Raji (cell line): Measurements from ENCODE around the gene LOC101059915.

ENCODE experiments used
- POLR2A ChIP-seq: IDR thresholded peaks from 2 replicates; pipeline ENCODE4 v1.6.1; 2011; ENCODE audit warnings: low read depth, low read length, control low read depth; ENCODE audit not compliant: insufficient read depth

Gene LOC101059915

GRCh38 chrX:71632923-71633657 lies 34.3 kb upstream of the LOC101059915 start:
- TF ChIP-seq POLR2A = no peak

- TF ChIP-seq POLR2A = no peak
These were observed 33.0 kb upstream of the LOC101059915 start for GRCh38 chrX:71634366-71634765.

DNA sequence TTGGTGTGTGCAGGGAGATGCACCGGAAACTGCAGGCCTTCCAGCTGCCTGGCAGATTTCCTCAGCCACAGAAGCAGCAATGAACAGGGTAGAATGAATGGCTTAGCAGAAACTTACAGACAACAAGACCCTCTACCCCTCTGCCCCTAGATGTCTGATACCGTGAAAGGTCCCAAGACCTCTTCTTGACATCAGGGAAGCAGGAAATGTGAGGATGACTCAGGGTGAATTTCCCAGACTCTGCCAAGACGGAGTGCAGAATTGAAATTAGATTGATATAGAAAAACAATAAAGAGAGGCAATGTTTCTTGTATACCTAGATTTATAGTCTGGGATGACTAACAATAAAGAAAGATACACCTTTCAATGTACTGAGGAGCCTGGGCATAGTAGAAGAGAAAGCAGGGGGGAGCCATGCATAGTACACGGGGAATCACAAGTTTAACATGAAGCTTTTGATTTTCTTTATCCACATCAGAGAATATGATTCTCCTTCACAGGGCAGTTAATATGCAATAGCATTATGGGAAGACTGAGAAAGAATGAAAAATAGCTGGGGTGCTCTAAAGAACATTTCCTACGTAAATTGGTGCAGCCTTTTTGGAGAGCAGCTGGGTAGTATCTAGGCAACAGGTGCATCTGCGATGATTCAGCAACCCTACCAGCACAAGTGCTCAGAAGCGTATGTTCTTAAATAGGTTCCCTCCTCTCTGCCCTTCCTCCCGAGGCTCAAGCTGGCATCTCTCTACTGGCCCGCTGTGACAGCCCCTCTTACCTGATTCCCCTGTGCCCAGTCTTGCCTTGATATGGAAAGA lies 30.7 kb upstream of the LOC101059915 start:
- no peak for TF ChIP-seq POLR2A

DNA sequence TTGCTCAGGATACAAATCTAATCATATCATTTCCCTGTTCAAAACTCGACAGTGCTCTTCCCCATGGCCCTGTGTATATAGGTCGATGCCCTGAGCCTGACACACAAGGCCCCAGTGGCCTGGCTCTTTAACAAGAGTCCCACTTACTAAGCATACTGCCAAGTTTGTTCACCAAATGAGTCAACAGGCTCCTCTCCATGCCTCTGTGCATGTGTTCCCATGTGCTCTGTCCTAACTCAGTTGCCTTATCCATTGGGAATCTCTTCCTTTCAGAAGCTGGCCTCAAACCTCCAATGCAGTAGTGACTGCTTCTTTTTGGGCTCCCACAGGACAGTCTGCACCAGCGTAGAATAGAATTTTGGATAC lies 30.1 kb upstream of the LOC101059915 start:
- TF ChIP-seq POLR2A = no peak

DNA sequence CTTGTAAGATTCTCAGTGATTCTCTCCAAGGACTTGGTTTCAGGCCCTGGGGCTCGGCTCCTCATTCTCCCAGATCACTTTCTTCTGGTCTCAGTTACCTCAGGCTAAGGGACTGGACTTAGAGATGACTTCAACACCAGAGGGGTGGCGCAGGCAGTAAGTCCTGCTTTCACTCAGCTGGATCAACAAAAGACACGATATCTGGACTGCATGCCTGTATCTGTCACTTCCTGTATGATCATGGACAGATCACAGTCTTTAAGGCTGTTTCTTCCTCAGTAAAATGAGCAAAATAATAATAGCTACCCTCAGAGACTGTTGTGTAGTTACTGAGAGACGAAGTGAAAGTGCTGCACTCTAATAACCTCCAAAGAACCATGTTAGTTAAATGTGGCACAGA lies 29.5 kb upstream of the LOC101059915 start:
- TF ChIP-seq POLR2A = no peak

GRCh38 chrX:71638409-71638808 lies 28.9 kb upstream of the LOC101059915 start:
- no peak for TF ChIP-seq POLR2A

DNA sequence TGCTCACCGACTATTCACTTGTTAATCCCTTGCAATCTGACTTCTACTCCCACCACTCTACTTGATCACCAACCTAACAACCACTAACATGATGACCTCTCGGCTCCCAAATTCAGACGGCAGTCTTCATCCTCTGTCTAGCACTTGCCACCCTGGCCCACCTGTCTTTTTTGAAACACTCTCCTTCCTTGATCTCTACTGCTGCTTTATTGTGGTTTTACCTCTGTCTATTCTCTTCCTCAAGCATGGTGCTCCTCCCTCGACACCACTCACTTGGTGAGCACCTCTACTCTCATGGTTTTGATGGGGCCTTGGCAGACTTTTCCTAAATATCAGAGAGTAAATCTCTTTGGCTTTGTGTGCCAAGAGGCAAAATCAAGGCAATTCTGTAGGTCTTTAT lies 27.3 kb upstream of the LOC101059915 start:
- no peak for TF ChIP-seq POLR2A

DNA sequence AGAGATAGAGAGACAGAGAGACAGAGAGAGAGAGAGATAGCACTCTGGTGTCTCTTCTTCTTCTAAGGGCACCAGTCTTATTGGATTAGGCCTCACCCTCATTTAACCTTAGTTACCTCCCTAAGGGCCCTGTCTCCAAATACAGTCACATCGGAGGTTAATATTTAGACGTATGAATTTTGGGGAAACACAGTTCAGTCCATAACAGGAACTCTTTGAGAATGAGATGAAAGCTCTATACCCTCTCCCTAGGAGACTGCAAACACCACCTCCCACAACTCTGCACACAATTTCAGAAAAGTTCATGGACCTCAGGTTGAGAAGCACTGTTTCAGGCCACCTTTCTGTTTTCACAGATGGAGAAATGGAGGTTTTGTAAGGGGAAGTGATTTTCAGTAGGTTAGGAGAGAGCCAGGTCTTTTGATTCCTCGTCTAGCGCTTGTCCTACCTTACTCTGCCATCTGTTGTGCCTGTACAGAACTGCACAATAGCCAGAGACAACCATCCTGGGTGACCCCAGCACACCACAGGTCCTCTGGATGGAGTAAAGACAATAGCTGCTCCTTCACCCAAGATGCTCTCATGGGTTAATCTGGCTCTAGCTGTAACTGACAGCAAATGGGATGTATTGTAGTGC lies 16.9 kb upstream of the LOC101059915 start:
- TF ChIP-seq POLR2A = no peak

DNA sequence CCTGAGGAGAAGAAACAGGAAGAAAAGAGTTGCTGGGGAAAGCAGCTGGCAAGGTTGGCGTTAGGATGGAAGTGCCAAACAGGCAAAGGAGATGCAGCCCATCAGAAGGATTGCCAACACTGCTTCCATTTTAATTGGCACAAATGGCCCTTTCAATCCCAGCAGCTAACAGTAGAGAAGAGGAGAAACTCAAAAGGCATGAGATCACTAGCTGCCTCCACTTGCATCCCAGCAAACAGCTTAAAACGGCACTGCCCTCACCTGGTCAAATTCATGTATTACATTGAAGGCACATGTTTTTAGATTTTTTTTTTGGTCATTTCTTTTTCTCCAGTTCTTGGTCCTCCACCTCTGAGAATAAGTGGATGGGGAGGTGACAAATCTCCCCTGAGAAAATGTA lies 14.9 kb upstream of the LOC101059915 start:
- TF ChIP-seq POLR2A = no peak

DNA sequence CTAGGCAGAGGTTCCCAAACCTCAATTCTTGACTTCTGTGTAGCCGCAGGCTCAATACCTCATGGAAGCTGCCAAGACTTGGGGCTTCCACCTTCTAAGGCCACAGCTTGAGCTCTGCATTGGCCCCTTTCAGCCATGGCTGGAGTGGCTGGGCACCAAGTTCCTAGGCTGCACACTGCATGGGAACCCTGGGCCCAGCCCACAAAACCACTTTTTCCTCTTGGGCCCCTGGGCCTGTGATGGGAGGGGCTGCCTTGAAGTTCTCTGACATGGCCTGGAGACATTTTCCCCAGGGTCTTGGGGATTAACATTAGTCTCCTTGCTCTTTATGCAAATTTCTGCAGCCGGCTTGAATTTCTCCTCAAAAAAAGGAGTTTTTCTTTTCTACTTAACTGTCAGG lies 14.0 kb upstream of the LOC101059915 start:
- TF ChIP-seq POLR2A = no peak

DNA sequence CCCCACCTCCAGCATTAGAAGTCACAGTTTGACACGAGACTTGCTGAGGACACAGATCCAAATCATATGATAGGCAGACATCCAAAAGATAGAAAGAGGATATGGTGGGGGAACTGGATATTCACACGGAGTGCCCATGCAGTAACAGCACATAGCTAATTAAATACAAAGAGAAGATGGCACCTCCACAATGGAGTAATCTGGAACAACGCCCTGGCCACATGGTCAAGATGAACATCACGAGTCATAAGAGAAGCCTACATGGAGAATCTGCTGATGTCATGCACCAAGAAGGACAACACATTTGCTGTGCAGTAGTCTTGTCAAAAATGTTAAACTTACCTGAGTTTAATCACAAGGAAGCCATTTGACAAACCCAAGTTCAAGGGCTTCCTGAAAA lies 10.1 kb upstream of the LOC101059915 start:
- no peak for TF ChIP-seq POLR2A

- TF ChIP-seq POLR2A = no peak
These were observed 8.0 kb upstream of the LOC101059915 start for GRCh38 chrX:71659342-71659741.

DNA sequence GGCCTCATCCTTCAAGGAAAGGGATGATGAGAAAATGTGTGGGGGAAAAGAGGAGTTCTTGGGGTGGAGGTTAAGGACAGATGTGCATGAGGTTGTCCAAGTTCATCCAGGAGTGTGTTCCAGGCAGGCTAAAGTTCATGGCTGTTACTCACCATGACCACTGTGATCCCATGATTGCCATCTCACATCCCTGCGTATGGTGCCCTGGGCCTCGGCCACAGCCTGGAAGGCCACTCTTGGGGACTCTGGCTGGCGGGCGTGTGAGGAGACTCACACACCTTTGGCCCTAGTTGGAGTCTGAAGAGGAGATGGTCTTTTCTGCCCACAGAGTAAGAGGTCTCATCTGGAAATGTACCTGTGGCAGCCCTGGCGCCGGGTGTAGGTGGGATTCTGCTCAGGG lies 7.4 kb upstream of the LOC101059915 start:
- TF ChIP-seq POLR2A = no peak

DNA sequence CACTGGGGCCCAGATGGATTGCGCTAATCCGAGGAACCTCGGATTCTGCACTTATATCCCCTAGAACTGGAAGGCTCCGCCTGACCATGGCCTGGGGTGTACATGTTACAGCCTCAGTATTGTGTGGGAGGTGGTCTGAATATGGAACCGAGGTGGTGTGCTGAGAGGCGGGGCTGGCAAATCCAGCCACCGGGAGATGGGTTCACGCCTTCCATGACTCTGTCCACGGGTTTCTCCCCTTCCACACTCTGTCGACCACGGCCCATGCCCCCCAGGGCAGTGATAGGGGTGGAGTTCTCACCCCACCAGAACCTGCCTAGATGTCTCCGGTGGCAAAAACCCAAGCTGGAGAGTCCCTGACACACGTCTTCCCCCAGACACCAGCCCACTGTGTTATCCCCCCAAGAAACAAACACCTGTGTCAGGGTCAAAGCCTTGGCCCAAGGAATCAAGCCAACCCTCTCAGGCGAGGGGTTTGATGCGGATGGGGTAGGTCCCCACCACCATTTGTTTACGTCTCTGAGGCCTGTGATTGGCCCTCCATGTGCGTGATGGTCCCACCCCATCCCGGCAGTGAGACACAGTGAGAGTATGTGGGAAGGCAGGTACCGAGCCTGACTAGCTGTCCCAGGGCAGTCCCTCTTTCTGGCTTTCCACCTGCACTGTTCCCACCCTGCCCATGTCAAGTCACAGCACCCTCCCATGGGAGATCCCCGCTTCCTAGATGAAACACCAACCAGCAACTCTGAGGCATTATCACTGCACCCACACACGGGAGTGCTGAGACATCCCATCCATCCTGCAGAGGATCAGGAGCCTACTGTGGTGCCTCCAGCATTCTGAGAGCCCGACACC lies 6.6 kb upstream of the LOC101059915 start:
- no peak for TF ChIP-seq POLR2A

GRCh38 chrX:71661919-71662318 lies 5.4 kb upstream of the LOC101059915 start:
- no peak for TF ChIP-seq POLR2A

- no peak for TF ChIP-seq POLR2A
These were observed 2.4 kb upstream of the LOC101059915 start for GRCh38 chrX:71664889-71665491.
